Testis (tissue), 3 donors: ENCODE data around the gene COQ8A. TPM values are rescaled to one million over a fixed set of nuclear protein-coding genes. Genes with fewer than 3 reads are reported as not detected.
"Not testable (repeated sequence)": the region's sequence is repeated elsewhere in the genome, so short reads cannot be mapped to it uniquely, and the experiment has no call there.

Source experiments
- DNase-seq: peaks from one replicate; pipeline ENCODE4 v3.0.0-alpha.2; 2019
- H3K27ac ChIP-seq, 2 donors: fragments of 200-600 bp; sonication (generic); one replicate each; pipeline ENCODE4 v1.5.1; 2019
- H3K27me3 ChIP-seq: fragments of 200-600 bp; sonication (generic); one replicate; pipeline ENCODE4 v1.5.1; 2019
- H3K36me3 ChIP-seq: fragments of 200-600 bp; sonication (generic); one replicate; pipeline ENCODE4 v1.5.1; 2017; ENCODE audit warnings: low read depth; ENCODE audit errors: missing control alignments
- H3K4me1 ChIP-seq: fragments of 200-600 bp; sonication (generic); one replicate; pipeline ENCODE4 v1.5.1; 2019
- H3K4me3 ChIP-seq, 2 donors: fragments of 200-600 bp; sonication (generic); one replicate each; pipeline ENCODE4 v1.5.1; 2017 to 2019
- H3K9me3 ChIP-seq: fragments of 200-600 bp; sonication (generic); one replicate; pipeline ENCODE4 v1.5.1; 2017
- CTCF ChIP-seq, 3 experiments: fragments of 450-650 bp in 2 of 3; fragments of 200-600 bp in 1 of 3; sonication (generic) in 1 of 3; IDR thresholded peaks; one replicate each; pipeline ENCODE4 v1.5.1; 2016 to 2019; ENCODE audit warnings: antibody characterized with exemption in 3 of 3, mild to moderate bottlenecking in 2 of 3, moderate library complexity in 1 of 3
- POLR2A ChIP-seq: fragments of 450-650 bp; IDR thresholded peaks from one replicate; pipeline ENCODE4 v1.6.1; 2017; ENCODE audit warnings: antibody characterized with exemption, mild to moderate bottlenecking, moderate library complexity
- whole genome bisulfite sequencing, 2 donors: methylation state at CpG; one replicate each; pipeline ENCODE4 v1.1.5; 2018; 5-methylcytosine and 5-hydroxymethylcytosine counted together
- intact Hi-C: fragments of 100-400 bp; cut with DNase I; formaldehyde crosslinking; loops from one replicate; pipeline ENCODE4 v1.15.1; 2023; ENCODE audit warnings: low total_unique reads
- polyA plus RNA-seq: library from polyadenylated mRNA; stranded (reverse); fragments of 350-450 nt; fragmentation: Illumina TruSeq; extraction: RNeasy Lipid Tissue Mini Kit (QIAGEN cat#74804); gene quantifications from one replicate; pipeline ENCODE4 v1.2.3, GENCODE V29; 2014; ENCODE audit warnings: low read depth, low replicate concordance; ENCODE audit not compliant: insufficient read depth
- total RNA-seq, 2 donors: library from RNA; depleted of rRNA; stranded (reverse); fragments of >200 nt; gene quantifications; one replicate each; pipeline ENCODE4 v1.2.3, GENCODE V29; 2016

COQ8A gene
- total and polyA plus RNA-seq, 3 donors from 2014 or later: 34.4 to 46.8 (median 39.2) TPM

GRCh38 chr1:226952118-226952441 lies 12.0 kb downstream of the COQ8A start:
- WGBS, 2 donors: 90 to 93% methylated on average over 3 of the region's 3 CpGs
- H3K27me3 ChIP-seq: no peaks in the 10 kb centered on the region
- TF ChIP-seq POLR2A: no peak
- no peak for TF ChIP-seq CTCF (IDR thresholded peaks at IDR 0.05)
- no peak for DNase-seq
- peaks cover 3% of the 10 kb centered on the region for H3K4me1 ChIP-seq
- no peaks in the 10 kb centered on the region for H3K36me3 ChIP-seq
- intact Hi-C loops: no loop called here
- no peaks in the 10 kb centered on the region for H3K9me3 ChIP-seq
- H3K27ac ChIP-seq: no peak overlapping the region
- no peak overlapping the region for H3K4me3 ChIP-seq

GRCh38 chr1:226953175-226953800 lies 13.2 kb downstream of the COQ8A start:
- no peak for DNase-seq
- TF ChIP-seq CTCF (IDR thresholded peaks at IDR 0.05) (no peak), POLR2A (no peak)
- peaks cover 3% of the 10 kb centered on the region for H3K4me1 ChIP-seq

GRCh38 chr1:226954337-226954736 lies 14.2 kb downstream of the COQ8A start:
- no peak for TF ChIP-seq CTCF (IDR thresholded peaks at IDR 0.05)
- no peak for TF ChIP-seq POLR2A
- Histone ChIP-seq H3K27ac (no peak overlapping the region), H3K36me3 (no peaks in the 10 kb centered on the region), H3K4me1 (peaks cover 3% of the 10 kb centered on the region), H3K4me3 (no peak overlapping the region), H3K27me3 (no peaks in the 10 kb centered on the region), H3K9me3 (no peaks in the 10 kb centered on the region)
- no peak for DNase-seq
- intact Hi-C loops: no loop called here
- WGBS, 2 donors: 93 to 95% methylated on average over 5 to 6 of the region's 6 CpGs

More at GRCh38 chr1:226953175-226953800, 13.2 kb downstream of the COQ8A start:
- Histone ChIP-seq H3K36me3 (no peaks in the 10 kb centered on the region), H3K9me3 (no peaks in the 10 kb centered on the region), H3K27ac (no peak overlapping the region), H3K4me3 (no peak overlapping the region), H3K27me3 (no peaks in the 10 kb centered on the region)
- 91% methylated on average over 11 of the region's 11 CpGs for WGBS, 2 donors
- intact Hi-C loops: no loop called here

- H3K27ac ChIP-seq: no peak overlapping the region
- DNase-seq: no peak
- intact Hi-C loops: no loop called here
- H3K4me3 ChIP-seq: no peak overlapping the region
- H3K9me3 ChIP-seq: no peaks in the 10 kb centered on the region
- 91% methylated on average over 3 to 4 of the region's 4 CpGs for WGBS, 2 donors
- H3K4me1 ChIP-seq: peaks cover 3% of the 10 kb centered on the region
- TF ChIP-seq POLR2A (no peak), CTCF (IDR thresholded peaks at IDR 0.05) (no peak)
- H3K27me3 ChIP-seq: no peaks in the 10 kb centered on the region
- no peaks in the 10 kb centered on the region for H3K36me3 ChIP-seq
These were observed 14.7 kb downstream of the COQ8A start for GRCh38 chr1:226954777-226955176.

GRCh38 chr1:226955857-226956256 lies 15.8 kb downstream of the COQ8A start:
- H3K9me3 ChIP-seq, H3K4me3 ChIP-seq, H3K4me1 ChIP-seq, DNase-seq, intact Hi-C loops, H3K36me3 ChIP-seq, H3K27ac ChIP-seq, H3K27me3 ChIP-seq: not testable (repeated sequence)
- WGBS, 2 donors: 88 to 96% methylated on average over 2 of the region's 2 CpGs
